ENCODE data around the gene SLC22A5. TPM values are rescaled to one million over a fixed set of nuclear protein-coding genes. Genes with fewer than 3 reads are reported as not detected.

SLC22A5 gene
- total RNA-seq, 2 experiments from 2014 or later: 0.36 to 0.88 TPM

GRCh38 chr5:132385326-132386105 is 16.0 kb downstream of the SLC22A5 start:
- no peaks in the 10 kb centered on the region for H3K9me3 ChIP-seq (ENCODE audit: low read length)
- peaks cover 19% of the 10 kb centered on the region for H3K4me1 ChIP-seq (ENCODE audit: insufficient read depth, low read length, poor library complexity, severe bottlenecking)
- no peaks in the 10 kb centered on the region for H3K9me2 ChIP-seq (ENCODE audit: insufficient read depth, low read length)
- peak overlapping the region; percentile 94 for H2AFZ ChIP-seq (ENCODE audit: low read length)
- H3K79me2 ChIP-seq (ENCODE audit: insufficient read depth, low read depth, low read length): no peaks in the 10 kb centered on the region
- intact Hi-C loops (cut with micrococcal nuclease; ENCODE audit: unreplicated experiment): loop anchor here (1.0 to 10.0 kb wide), 9 partner anchors 25 to 482 kb away; partner anchors contain the start of genes GDF9, KIF3A and UQCRQ
- CTCF ChIA-PET (ENCODE audit: unreplicated experiment): interaction anchor here (1.4 to 2.9 kb wide), 3 partner anchors 95 to 121 kb away, joined by 5 to 38 read pairs (median 6); no protein-coding TSS in a partner anchor
- no TSS peak for BruUV-seq (replicated peaks)
- POLR2A ChIA-PET: interaction anchor here (0.6 kb wide), 1 partner anchor 9 kb away, joined by 3 read pairs; no protein-coding TSS in a partner anchor
- DNase-seq (ENCODE audit: low spot score): peak; percentile 85
- TF ChIP-seq EZH2phosphoT487 (IDR thresholded peaks at IDR 0.05; ENCODE audit: borderline replicate concordance, low read depth, low read length) (no peak), CTCF (conservative IDR thresholded peaks at IDR 0.05; ENCODE audit: low read length) (peak; percentile 99)
- H3K36me3 ChIP-seq (ENCODE audit: insufficient read depth, low read length): no peaks in the 10 kb centered on the region
- H3K4me3 ChIP-seq (ENCODE audit: low read depth, low read length, poor library complexity, severe bottlenecking): no peak overlapping the region
- H3K4me2 ChIP-seq (ENCODE audit: low read length): no peak overlapping the region
- no peaks in the 10 kb centered on the region for H4K20me1 ChIP-seq (ENCODE audit: insufficient read depth, low read length)
- H3K27ac ChIP-seq (ENCODE audit: low read depth, low read length, poor library complexity, severe bottlenecking): no peak overlapping the region

- TF ChIP-seq EZH2phosphoT487 (IDR thresholded peaks at IDR 0.05; ENCODE audit: borderline replicate concordance, low read depth, low read length) (no peak), CTCF (conservative IDR thresholded peaks at IDR 0.05; ENCODE audit: low read length) (peak; percentile 94)
- Histone ChIP-seq H3K36me3 (ENCODE audit: insufficient read depth, low read length) (no peaks in the 10 kb centered on the region), H2AFZ (ENCODE audit: low read length) (peak overlapping the region; percentile 94), H3K9me2 (ENCODE audit: insufficient read depth, low read length) (no peaks in the 10 kb centered on the region), H3K4me1 (ENCODE audit: insufficient read depth, low read length, poor library complexity, severe bottlenecking) (peaks cover 19% of the 10 kb centered on the region), H4K20me1 (ENCODE audit: insufficient read depth, low read length) (no peaks in the 10 kb centered on the region), H3K9me3 (ENCODE audit: low read length) (no peaks in the 10 kb centered on the region), H3K27ac (ENCODE audit: low read depth, low read length, poor library complexity, severe bottlenecking) (no peak overlapping the region), H3K79me2 (ENCODE audit: insufficient read depth, low read depth, low read length) (no peaks in the 10 kb centered on the region), H3K4me3 (ENCODE audit: low read depth, low read length, poor library complexity, severe bottlenecking) (no peak overlapping the region), H3K4me2 (ENCODE audit: low read length) (0 out of 2 replicates have a peak overlapping the region, but pooled peaks have one; percentile 10)
- DNase-seq (ENCODE audit: low spot score): peak; percentile 86
- intact Hi-C loops (cut with micrococcal nuclease; ENCODE audit: unreplicated experiment): loop anchor here (1.0 to 10.0 kb wide), 5 partner anchors 24 to 481 kb away; partner anchors contain the start of genes GDF9, KIF3A and UQCRQ
- POLR2A ChIA-PET: interaction anchor here (0.5 to 2.4 kb wide), 7 partner anchors 9 to 835 kb away, joined by 3 to 7 read pairs (median 4); no protein-coding TSS in a partner anchor
- BruUV-seq (replicated peaks): no TSS peak
- CTCF ChIA-PET (ENCODE audit: unreplicated experiment): interaction anchor here (0.5 to 2.9 kb wide), 12 partner anchors 24 to 377 kb away, joined by 3 to 38 read pairs (median 4); partner anchors contain the start of gene IRF1
Measured at GRCh38 chr5:132386644-132387286, 17.3 kb downstream of the SLC22A5 start.

All from OCI-LY7 (cell line).